ENCODE measurements around the gene ITPR3. TPM values are rescaled to one million over a fixed set of nuclear protein-coding genes. Genes with fewer than 3 reads are reported as not detected.

The ITPR3 gene
- total RNA-seq, 2 experiments from 2014 or later: 56.6 to 83.5 TPM

DNA sequence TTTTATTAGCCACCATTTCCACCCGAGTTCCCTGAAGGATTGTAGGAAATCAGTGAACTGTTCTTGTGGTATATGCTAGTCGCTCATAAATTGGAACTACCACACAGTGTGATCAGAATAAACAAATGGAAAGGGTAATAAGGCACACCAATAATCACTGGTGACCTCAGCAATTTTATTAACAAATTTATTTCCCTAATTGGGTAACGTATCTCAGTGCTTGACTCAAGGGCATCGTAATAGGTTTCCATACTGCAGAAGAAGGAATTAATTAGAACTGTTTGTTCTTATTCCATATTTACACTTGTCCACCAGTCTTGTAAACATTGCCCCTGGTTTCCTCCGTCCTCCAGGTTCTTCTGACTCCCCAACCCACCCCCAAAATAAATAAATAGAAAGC, 100.4 kb downstream of the ITPR3 start:
- no peaks in the 10 kb centered on the region for H3K79me2 ChIP-seq (ENCODE audit: insufficient read depth, low read depth, low read length)
- ChIA-PET POLR2A (no interaction called here), CTCF (ENCODE audit: unreplicated experiment) (interaction anchor here (0.6 kb wide), 1 partner anchor 12 kb away, joined by 5 read pairs; no protein-coding TSS in a partner anchor)
- no peaks in the 10 kb centered on the region for H3K9me3 ChIP-seq (ENCODE audit: low read length)
- TF ChIP-seq, protein P1, sequence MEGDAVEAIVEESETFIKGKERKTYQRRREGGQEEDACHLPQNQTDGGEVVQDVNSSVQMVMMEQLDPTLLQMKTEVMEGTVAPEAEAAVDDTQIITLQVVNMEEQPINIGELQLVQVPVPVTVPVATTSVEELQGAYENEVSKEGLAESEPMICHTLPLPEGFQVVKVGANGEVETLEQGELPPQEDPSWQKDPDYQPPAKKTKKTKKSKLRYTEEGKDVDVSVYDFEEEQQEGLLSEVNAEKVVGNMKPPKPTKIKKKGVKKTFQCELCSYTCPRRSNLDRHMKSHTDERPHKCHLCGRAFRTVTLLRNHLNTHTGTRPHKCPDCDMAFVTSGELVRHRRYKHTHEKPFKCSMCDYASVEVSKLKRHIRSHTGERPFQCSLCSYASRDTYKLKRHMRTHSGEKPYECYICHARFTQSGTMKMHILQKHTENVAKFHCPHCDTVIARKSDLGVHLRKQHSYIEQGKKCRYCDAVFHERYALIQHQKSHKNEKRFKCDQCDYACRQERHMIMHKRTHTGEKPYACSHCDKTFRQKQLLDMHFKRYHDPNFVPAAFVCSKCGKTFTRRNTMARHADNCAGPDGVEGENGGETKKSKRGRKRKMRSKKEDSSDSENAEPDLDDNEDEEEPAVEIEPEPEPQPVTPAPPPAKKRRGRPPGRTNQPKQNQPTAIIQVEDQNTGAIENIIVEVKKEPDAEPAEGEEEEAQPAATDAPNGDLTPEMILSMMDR (conservative IDR thresholded peaks at IDR 0.05; ENCODE audit: low read length): no peak
- no peak for TF ChIP-seq EZH2phosphoT487 (IDR thresholded peaks at IDR 0.05; ENCODE audit: borderline replicate concordance, low read depth, low read length)
- DNase-seq (ENCODE audit: low spot score): no peak
- H3K4me3 ChIP-seq (ENCODE audit: low read depth, low read length, poor library complexity, severe bottlenecking): no peak overlapping the region
- no peak overlapping the region for H3K27ac ChIP-seq (ENCODE audit: low read depth, low read length, poor library complexity, severe bottlenecking)
- no TSS peak for BruUV-seq (replicated peaks)
- peaks cover 5% of the 10 kb centered on the region for H3K4me1 ChIP-seq (ENCODE audit: insufficient read depth, low read length, poor library complexity, severe bottlenecking)
- H3K4me2 ChIP-seq (ENCODE audit: low read length): no peak overlapping the region
- intact Hi-C loops (cut with micrococcal nuclease; ENCODE audit: unreplicated experiment): no loop called here
- no peak overlapping the region for H2AFZ ChIP-seq (ENCODE audit: low read length)
- no peaks in the 10 kb centered on the region for H3K9me2 ChIP-seq (ENCODE audit: insufficient read depth, low read length)
- no peaks in the 10 kb centered on the region for H4K20me1 ChIP-seq (ENCODE audit: insufficient read depth, low read length)
- no peaks in the 10 kb centered on the region for H3K36me3 ChIP-seq (ENCODE audit: insufficient read depth, low read length)

DNA sequence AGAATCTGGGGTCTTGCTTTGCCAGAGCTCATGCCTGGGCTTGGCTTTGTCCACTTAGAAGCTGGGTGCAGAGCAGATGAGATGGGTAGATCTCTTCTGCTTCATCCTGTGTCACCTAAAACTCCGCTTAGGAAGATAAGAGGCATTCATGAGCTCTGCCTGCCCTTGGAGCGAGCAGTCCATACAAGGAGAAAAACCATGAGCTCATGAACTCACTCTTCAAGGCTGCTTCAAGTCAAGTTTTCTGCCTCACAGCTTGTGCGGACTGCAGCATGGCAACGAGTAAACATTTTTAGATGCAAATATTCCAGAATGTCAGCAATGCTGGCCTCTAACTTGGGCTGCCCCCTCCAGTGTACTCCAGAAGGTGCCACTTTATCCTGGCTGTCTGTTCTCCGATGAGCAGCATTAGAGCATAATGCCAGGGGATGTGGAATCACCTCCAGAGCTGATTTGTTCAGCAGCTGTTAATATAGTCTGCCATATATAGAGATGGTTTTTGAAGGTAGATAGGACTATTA, 101.0 kb downstream of the ITPR3 start:
- Histone ChIP-seq H3K36me3 (ENCODE audit: insufficient read depth, low read length) (no peaks in the 10 kb centered on the region), H3K4me3 (ENCODE audit: low read depth, low read length, poor library complexity, severe bottlenecking) (no peak overlapping the region), H3K9me2 (ENCODE audit: insufficient read depth, low read length) (no peaks in the 10 kb centered on the region), H3K4me1 (ENCODE audit: insufficient read depth, low read length, poor library complexity, severe bottlenecking) (peaks cover 5% of the 10 kb centered on the region), H3K79me2 (ENCODE audit: insufficient read depth, low read depth, low read length) (no peaks in the 10 kb centered on the region), H2AFZ (ENCODE audit: low read length) (no peak overlapping the region), H4K20me1 (ENCODE audit: insufficient read depth, low read length) (no peaks in the 10 kb centered on the region), H3K27ac (ENCODE audit: low read depth, low read length, poor library complexity, severe bottlenecking) (no peak overlapping the region), H3K4me2 (ENCODE audit: low read length) (no peak overlapping the region), H3K9me3 (ENCODE audit: low read length) (no peaks in the 10 kb centered on the region)
- POLR2A ChIA-PET: interaction anchor here (0.6 kb wide), 1 partner anchor 33 kb away, joined by 3 read pairs; no protein-coding TSS in a partner anchor
- intact Hi-C loops (cut with micrococcal nuclease; ENCODE audit: unreplicated experiment): no loop called here
- CTCF ChIA-PET (ENCODE audit: unreplicated experiment): interaction anchor here (0.6 kb wide), 1 partner anchor 966 kb away, joined by 3 read pairs; no protein-coding TSS in a partner anchor
- no TSS peak for BruUV-seq (replicated peaks)
- no peak for DNase-seq (ENCODE audit: low spot score)
- no peak for TF ChIP-seq EZH2phosphoT487 (IDR thresholded peaks at IDR 0.05; ENCODE audit: borderline replicate concordance, low read depth, low read length)
- TF ChIP-seq, protein P1 (conservative IDR thresholded peaks at IDR 0.05; ENCODE audit: low read length): no peak

DNA sequence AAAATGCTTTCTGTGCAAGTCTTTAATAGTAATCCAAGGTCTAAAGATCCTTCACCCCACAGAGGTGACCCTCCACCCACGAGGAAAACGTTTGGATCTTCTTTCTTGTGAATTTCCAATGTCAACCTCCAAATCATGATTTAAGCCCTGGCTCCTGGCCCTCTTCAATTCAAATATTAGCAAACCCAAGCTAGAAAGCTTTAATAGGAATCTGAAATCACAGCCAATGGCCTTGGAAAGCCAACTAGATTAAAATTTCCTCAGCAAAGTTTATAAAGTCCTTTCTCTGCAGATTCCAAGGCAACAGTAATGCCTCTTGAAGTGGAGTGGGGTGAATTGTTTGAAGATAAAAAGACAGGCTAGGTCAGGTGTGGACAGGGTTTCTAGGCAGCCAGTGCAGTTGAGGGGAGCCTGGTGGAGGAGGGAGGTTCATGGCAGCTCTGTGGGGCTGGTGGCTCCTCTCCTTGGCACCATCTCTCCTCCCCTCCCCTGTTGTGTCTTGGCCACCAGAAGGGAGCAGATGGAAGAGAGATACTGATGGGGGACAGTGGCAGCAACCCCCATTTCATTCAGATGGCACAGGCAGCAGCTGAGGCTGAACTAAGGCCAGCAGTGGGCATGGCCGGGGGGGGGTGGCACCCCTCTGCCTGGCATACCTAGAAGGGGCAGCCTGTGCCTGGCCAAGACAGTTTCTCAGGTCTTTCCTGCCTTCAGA, 102.4 kb downstream of the ITPR3 start:
- no peaks in the 10 kb centered on the region for H4K20me1 ChIP-seq (ENCODE audit: insufficient read depth, low read length)
- H2AFZ ChIP-seq (ENCODE audit: low read length): no peak overlapping the region
- no peak for TF ChIP-seq EZH2phosphoT487 (IDR thresholded peaks at IDR 0.05; ENCODE audit: borderline replicate concordance, low read depth, low read length)
- TF ChIP-seq, protein P1 (conservative IDR thresholded peaks at IDR 0.05; ENCODE audit: low read length): no peak
- H3K4me3 ChIP-seq (ENCODE audit: low read depth, low read length, poor library complexity, severe bottlenecking): no peak overlapping the region
- H3K4me1 ChIP-seq (ENCODE audit: insufficient read depth, low read length, poor library complexity, severe bottlenecking): peaks cover 5% of the 10 kb centered on the region
- no TSS peak for BruUV-seq (replicated peaks)
- no peak for DNase-seq (ENCODE audit: low spot score)
- ChIA-PET POLR2A (interaction anchor here (0.6 to 1.0 kb wide), 2 partner anchors 12 to 130 kb away, joined by 3 to 5 read pairs; partner anchors contain the start of gene UQCC2), CTCF (ENCODE audit: unreplicated experiment) (no interaction called here)
- no peaks in the 10 kb centered on the region for H3K79me2 ChIP-seq (ENCODE audit: insufficient read depth, low read depth, low read length)
- no peak overlapping the region for H3K27ac ChIP-seq (ENCODE audit: low read depth, low read length, poor library complexity, severe bottlenecking)
- H3K9me2 ChIP-seq (ENCODE audit: insufficient read depth, low read length): no peaks in the 10 kb centered on the region
- H3K9me3 ChIP-seq (ENCODE audit: low read length): no peaks in the 10 kb centered on the region
- no peak overlapping the region for H3K4me2 ChIP-seq (ENCODE audit: low read length)
- H3K36me3 ChIP-seq (ENCODE audit: insufficient read depth, low read length): no peaks in the 10 kb centered on the region
- intact Hi-C loops (cut with micrococcal nuclease; ENCODE audit: unreplicated experiment): no loop called here
